Activated B cell treated with CpG ODN at 0.5 μM for 24 hours (primary cell): ENCODE results near the gene PEF1. TPM values are rescaled to one million over a fixed set of nuclear protein-coding genes. Genes with fewer than 3 reads are reported as not detected.

Source experiments
- ATAC-seq: fragments of 200-7000 bp; cut with Tn5 transposase; one replicate; pipeline ENCODE4 v1.10.0; 2021; ENCODE audit warnings: low read depth, mild to moderate bottlenecking, moderate library complexity
- CTCF ChIA-PET: fragments of 350-600 bp; sonication (Branson Sonifier 250); formaldehyde crosslinking; loops from one replicate; lab custom pipeline; 2021; ENCODE audit warnings: antibody characterized with exemption; lab: Charles Lee
- POLR2A ChIA-PET: fragments of 350-600 bp; sonication (Branson Sonifier 250); formaldehyde crosslinking; loops from one replicate; lab custom pipeline; 2021; ENCODE audit warnings: antibody characterized with exemption; lab: Charles Lee
- DNase-seq: peaks from one replicate; pipeline ENCODE4 v3.0.0; 2022
- H3K27ac Mint-ChIP-seq: one replicate; pipeline ENCODE4 v1.8.0; 2020; ENCODE audit warnings: mixed read lengths
- H3K27me3 Mint-ChIP-seq: one replicate; pipeline ENCODE4 v1.8.0; 2021; ENCODE audit warnings: mixed read lengths
- H3K36me3 Mint-ChIP-seq: one replicate; pipeline ENCODE4 v1.8.0; 2021; ENCODE audit warnings: low read depth, mixed read lengths
- H3K4me1 Mint-ChIP-seq: one replicate; pipeline ENCODE4 v1.8.0; 2021; ENCODE audit warnings: mixed read lengths
- H3K4me3 Mint-ChIP-seq: one replicate; pipeline ENCODE4 v1.8.0; 2020; ENCODE audit warnings: mild to moderate bottlenecking, mixed read lengths
- H3K9me3 Mint-ChIP-seq: one replicate; pipeline ENCODE4 v1.8.0; 2020; ENCODE audit warnings: mixed read lengths
- CTCF ChIP-seq: fragments of 200-600 bp; IDR thresholded peaks from one replicate; pipeline ENCODE4 v1.8.0; 2022; ENCODE audit warnings: antibody characterized with exemption, mild to moderate bottlenecking
- intact Hi-C: fragments of 100-400 bp; cut with micrococcal nuclease; formaldehyde crosslinking; loops from one replicate; pipeline ENCODE4 v1.15.1; 2024
- total RNA-seq: library from RNA; stranded (reverse); gene quantifications from 2 replicates; pipeline ENCODE4 v1.2.3, GENCODE V29; 2022

The PEF1 gene
- total RNA-seq, 1 donor from 2014 or later, result 58.0 TPM

- no peaks in the 10 kb centered on the region for H3K36me3 Mint-ChIP-seq
- intact Hi-C loops, result no loop called here
- H3K9me3 Mint-ChIP-seq, result no peaks in the 10 kb centered on the region
- ATAC-seq (no peak), DNase-seq (no peak)
- H3K4me1 Mint-ChIP-seq, result no peaks in the 10 kb centered on the region
- CTCF ChIA-PET, result no interaction called here
- no peak overlapping the region for H3K27ac Mint-ChIP-seq
- H3K4me3 Mint-ChIP-seq, result no peak overlapping the region
- POLR2A ChIA-PET, result interaction anchor here (0.7 kb wide), 2 partner anchors 351 to 1423 kb away, joined by 5 read pairs; no protein-coding TSS in a partner anchor
- H3K27me3 Mint-ChIP-seq, result peaks cover 6% of the 10 kb centered on the region
- no peak for TF ChIP-seq CTCF
These were observed 9.2 kb upstream of the PEF1 start for GRCh38 chr1:31653717-31654473.

GRCh38 chr1:31652891-31653499 lies 8.3 kb upstream of the PEF1 start:
- CTCF ChIA-PET, result no interaction called here
- POLR2A ChIA-PET, result no interaction called here
- no peak overlapping the region for H3K4me3 Mint-ChIP-seq
- no peaks in the 10 kb centered on the region for H3K36me3 Mint-ChIP-seq
- TF ChIP-seq CTCF, result no peak
- no peaks in the 10 kb centered on the region for H3K4me1 Mint-ChIP-seq
- intact Hi-C loops, result no loop called here
- H3K27me3 Mint-ChIP-seq, result peaks cover 5% of the 10 kb centered on the region
- H3K9me3 Mint-ChIP-seq, result no peaks in the 10 kb centered on the region
- DNase-seq (no peak), ATAC-seq (no peak)
- H3K27ac Mint-ChIP-seq, result no peak overlapping the region

- no peak for TF ChIP-seq CTCF
- no peaks in the 10 kb centered on the region for H3K36me3 Mint-ChIP-seq
- H3K9me3 Mint-ChIP-seq, result no peaks in the 10 kb centered on the region
- CTCF ChIA-PET, result no interaction called here
- H3K4me1 Mint-ChIP-seq, result no peaks in the 10 kb centered on the region
- no peak for ATAC-seq
- intact Hi-C loops, result no loop called here
- no peak overlapping the region for H3K4me3 Mint-ChIP-seq
- POLR2A ChIA-PET, result no interaction called here
- H3K27ac Mint-ChIP-seq, result no peak overlapping the region
- DNase-seq, result no peak
- peaks cover 2% of the 10 kb centered on the region for H3K27me3 Mint-ChIP-seq
These were observed 7.1 kb upstream of the PEF1 start for GRCh38 chr1:31651766-31652165.

GRCh38 chr1:31651089-31651420 lies 6.4 kb upstream of the PEF1 start:
- Mint-ChIP-seq H3K4me1 (peaks cover 2% of the 10 kb centered on the region), H3K27ac (no peak overlapping the region), H3K9me3 (no peaks in the 10 kb centered on the region), H3K27me3 (no peaks in the 10 kb centered on the region), H3K36me3 (no peaks in the 10 kb centered on the region), H3K4me3 (no peak overlapping the region)
- no peak for TF ChIP-seq CTCF
- intact Hi-C loops, result no loop called here
- POLR2A ChIA-PET, result interaction anchor here (1.3 kb wide), 1 partner anchor 138 kb away, joined by 4 read pairs; no protein-coding TSS in a partner anchor
- CTCF ChIA-PET, result no interaction called here
- ATAC-seq (no peak), DNase-seq (no peak)

- H3K4me3 Mint-ChIP-seq, result no peak overlapping the region
- no peaks in the 10 kb centered on the region for H3K27me3 Mint-ChIP-seq
- no peak for TF ChIP-seq CTCF
- intact Hi-C loops, result no loop called here
- DNase-seq (no peak), ATAC-seq (no peak)
- POLR2A ChIA-PET, result interaction anchor here (1.3 kb wide), 1 partner anchor 138 kb away, joined by 4 read pairs; no protein-coding TSS in a partner anchor
- peaks cover 8% of the 10 kb centered on the region for H3K4me1 Mint-ChIP-seq
- no peak overlapping the region for H3K27ac Mint-ChIP-seq
- CTCF ChIA-PET, result no interaction called here
- H3K36me3 Mint-ChIP-seq, result no peaks in the 10 kb centered on the region
- no peaks in the 10 kb centered on the region for H3K9me3 Mint-ChIP-seq
These were observed 5.7 kb upstream of the PEF1 start for GRCh38 chr1:31650161-31651088.
